OCI-LY7 (cell line): Measurements from ENCODE around the gene INPP5J. TPM values are rescaled to one million over a fixed set of nuclear protein-coding genes. Genes with fewer than 3 reads are reported as not detected.

ENCODE experiments used
- BruUV-seq: library from RNA; stranded (reverse); fragments of 400-500 nt; replicated peaks from 2 replicates; lab custom pipeline; 2021; lab: Mats Ljungman, UMichigan
- CTCF ChIA-PET: fragments of 300-600 bp; sonication (Branson Sonifier 250); formaldehyde crosslinking; loops from one replicate; lab custom pipeline; 2022; ENCODE audit warnings: antibody characterized with exemption; ENCODE audit not compliant: unreplicated experiment; lab: Charles Lee
- POLR2A ChIA-PET: fragments of 300-600 bp; sonication (Branson Sonifier 250); formaldehyde crosslinking; loops from one replicate; lab custom pipeline; 2022; ENCODE audit warnings: antibody characterized with exemption; lab: Charles Lee
- DNase-seq: peaks from one replicate; pipeline ENCODE4 v3.0.0-alpha.2; 2015; ENCODE audit warnings: low spot score
- H2AFZ ChIP-seq: fragments of 200-600 bp; sonication (generic), shearing (Covaris generic); 2 replicates; pipeline ENCODE4 v1.6.1; 2014; ENCODE audit warnings: mild to moderate bottlenecking, antibody characterized with exemption, low read length, moderate library complexity
- H3K27ac ChIP-seq: fragments of 200-600 bp; sonication (generic); 2 replicates; pipeline ENCODE4 v1.5.1; 2014; ENCODE audit warnings: mixed run types, low read depth, mild to moderate bottlenecking, moderate library complexity, low read length, inconsistent platforms; ENCODE audit not compliant: poor library complexity, severe bottlenecking
- H3K36me3 ChIP-seq: fragments of 200-600 bp; sonication (generic); 2 replicates; pipeline ENCODE4 v1.6.1; 2014; ENCODE audit warnings: mild to moderate bottlenecking, antibody characterized with exemption, low read length, moderate library complexity, mixed read lengths; ENCODE audit not compliant: insufficient read depth
- H3K4me1 ChIP-seq: fragments of 200-600 bp; sonication (generic); 2 replicates; pipeline ENCODE4 v1.5.1; 2014; ENCODE audit warnings: mild to moderate bottlenecking, low read length; ENCODE audit not compliant: insufficient read depth, poor library complexity, severe bottlenecking
- H3K4me2 ChIP-seq: fragments of 200-600 bp; sonication (generic); 2 replicates; pipeline ENCODE4 v1.6.1; 2014; ENCODE audit warnings: mild to moderate bottlenecking, low read length
- H3K4me3 ChIP-seq: fragments of 200-600 bp; sonication (generic); 2 replicates; pipeline ENCODE4 v1.5.1; 2014; ENCODE audit warnings: mild to moderate bottlenecking, low read depth, low read length; ENCODE audit not compliant: poor library complexity, severe bottlenecking
- H3K79me2 ChIP-seq: fragments of 200-600 bp; sonication (generic); 2 replicates; pipeline ENCODE4 v1.6.1; 2016; ENCODE audit warnings: low read depth, mild to moderate bottlenecking, low read length, moderate library complexity, mixed read lengths; ENCODE audit not compliant: insufficient read depth
- H3K9me2 ChIP-seq: fragments of 200-600 bp; sonication (generic); 2 replicates; pipeline ENCODE4 v1.6.1; 2016; ENCODE audit warnings: mild to moderate bottlenecking, low read length, mixed read lengths; ENCODE audit not compliant: insufficient read depth
- H3K9me3 ChIP-seq: fragments of 200-600 bp; sonication (generic); 2 replicates; pipeline ENCODE4 v1.6.1; 2014; ENCODE audit warnings: mild to moderate bottlenecking, mixed run types, low read length, mixed read lengths
- H4K20me1 ChIP-seq: fragments of 200-600 bp; sonication (generic); 2 replicates; pipeline ENCODE4 v1.6.1; 2014; ENCODE audit warnings: mild to moderate bottlenecking, antibody characterized with exemption, low read length, moderate library complexity, mixed read lengths; ENCODE audit not compliant: insufficient read depth
- CTCF ChIP-seq: fragments of 200-600 bp; sonication (generic); conservative IDR thresholded peaks from 2 replicates; pipeline ENCODE4 v1.5.1; 2014; ENCODE audit warnings: mild to moderate bottlenecking, antibody characterized with exemption, low read length, moderate library complexity, mixed read lengths
- EZH2phosphoT487 ChIP-seq: fragments of 200-600 bp; sonication (generic); IDR thresholded peaks from 2 replicates; pipeline ENCODE4 v1.6.1; 2018; ENCODE audit warnings: low read depth, borderline replicate concordance, mild to moderate bottlenecking, mixed run types, antibody characterized with exemption, low read length, moderate library complexity, mixed read lengths
- intact Hi-C: fragments of 100-400 bp; cut with micrococcal nuclease; formaldehyde crosslinking; loops from one replicate; pipeline ENCODE4 v1.10.0; 2022; ENCODE audit not compliant: unreplicated experiment
- total RNA-seq, 2 experiments: library from RNA; depleted of rRNA in 1 of 2; stranded (reverse); fragments of >200 nt in 1 of 2; shearing (Covaris generic) in 1 of 2; gene quantifications; 2 replicates each; pipeline ENCODE4 v1.2.3, GENCODE V29; 2014 to 2022

INPP5J gene
- total RNA-seq, 2 experiments from 2014 or later = 7.5 TPM; not detected in 1

- DNase-seq = no peak
- no TSS peak for BruUV-seq
- Histone ChIP-seq H3K9me3 (peaks cover under 1% of the 10 kb centered on the region), H3K27ac (no peak overlapping the region), H3K4me2 (no peak overlapping the region), H3K4me1 (no peaks in the 10 kb centered on the region), H4K20me1 (no peaks in the 10 kb centered on the region), H2AFZ (no peak overlapping the region), H3K4me3 (no peak overlapping the region), H3K9me2 (no peaks in the 10 kb centered on the region), H3K79me2 (no peaks in the 10 kb centered on the region), H3K36me3 (no peaks in the 10 kb centered on the region)
- intact Hi-C loops = no loop called here
- TF ChIP-seq CTCF (no peak), EZH2phosphoT487 (no peak)
- ChIA-PET POLR2A (no interaction called here), CTCF (no interaction called here)
Measured at GRCh38 chr22:31141551-31141950, 18.8 kb downstream of the INPP5J start.

- H3K36me3 ChIP-seq = no peaks in the 10 kb centered on the region
- H3K4me3 ChIP-seq = no peak overlapping the region
- DNase-seq = no peak
- no peak overlapping the region for H2AFZ ChIP-seq
- ChIA-PET POLR2A (no interaction called here), CTCF (interaction anchor here (0.5 kb wide), 1 partner anchor 58 kb away, joined by 3 read pairs; no protein-coding TSS in a partner anchor)
- H3K9me3 ChIP-seq = peaks cover 8% of the 10 kb centered on the region
- intact Hi-C loops = no loop called here
- H3K4me1 ChIP-seq = no peaks in the 10 kb centered on the region
- H3K79me2 ChIP-seq = no peaks in the 10 kb centered on the region
- H3K9me2 ChIP-seq = no peaks in the 10 kb centered on the region
- no peak overlapping the region for H3K4me2 ChIP-seq
- no peaks in the 10 kb centered on the region for H4K20me1 ChIP-seq
- no peak for TF ChIP-seq EZH2phosphoT487
- no peak for TF ChIP-seq CTCF
- no TSS peak for BruUV-seq
- no peak overlapping the region for H3K27ac ChIP-seq
Measured at GRCh38 chr22:31142285-31142684, 19.5 kb downstream of the INPP5J start.

GRCh38 chr22:31143038-31143437, 20.3 kb downstream of the INPP5J start:
- H3K9me3 ChIP-seq = peaks cover 12% of the 10 kb centered on the region
- intact Hi-C loops = no loop called here
- H3K4me3 ChIP-seq = no peak overlapping the region
- no peaks in the 10 kb centered on the region for H3K9me2 ChIP-seq
- ChIA-PET POLR2A (no interaction called here), CTCF (no interaction called here)
- H3K4me1 ChIP-seq = no peaks in the 10 kb centered on the region
- H3K36me3 ChIP-seq = no peaks in the 10 kb centered on the region
- no peak for DNase-seq
- H3K4me2 ChIP-seq = no peak overlapping the region
- BruUV-seq = no TSS peak
- H4K20me1 ChIP-seq = no peaks in the 10 kb centered on the region
- TF ChIP-seq CTCF (no peak), EZH2phosphoT487 (no peak)
- H2AFZ ChIP-seq = no peak overlapping the region
- no peaks in the 10 kb centered on the region for H3K79me2 ChIP-seq
- H3K27ac ChIP-seq = no peak overlapping the region
